Large intestine (tissue), 3 donors: Measurements from ENCODE around the gene KRTAP5-8. TPM values are rescaled to one million over a fixed set of nuclear protein-coding genes. Genes with fewer than 3 reads are reported as not detected.
"Not testable (repeated sequence)": the region's sequence is repeated elsewhere in the genome, so short reads cannot be mapped to it uniquely, and the experiment has no call there.

Experiments used
- DNase-seq, 2 donors: peaks; one replicate each; pipeline versions ENCODE4 v3.0.0 to v3.0.0-alpha.2; 2013
- H3K27ac ChIP-seq: one replicate; pipeline ENCODE4 v1.5.1; 2013; ENCODE audit warnings: low read length
- H3K27me3 ChIP-seq: 2 replicates; pipeline ENCODE4 v1.6.1; 2013; ENCODE audit warnings: low read length; ENCODE audit not compliant: control insufficient read depth, insufficient read depth
- H3K36me3 ChIP-seq: 2 replicates; pipeline ENCODE4 v1.6.1; 2013; ENCODE audit warnings: low read length; ENCODE audit not compliant: control insufficient read depth, insufficient read depth
- H3K4me1 ChIP-seq: one replicate; pipeline ENCODE4 v1.6.1; 2013; ENCODE audit warnings: low read length; ENCODE audit not compliant: control insufficient read depth, insufficient read depth
- H3K4me3 ChIP-seq: one replicate; pipeline ENCODE4 v1.5.1; 2013; ENCODE audit warnings: low read length
- H3K9me3 ChIP-seq: one replicate; pipeline ENCODE4 v1.6.1; 2013; ENCODE audit warnings: mild to moderate bottlenecking, low read depth, low read length, moderate library complexity; ENCODE audit not compliant: control insufficient read depth
- WGBS: methylation state at CpG from one replicate; pipeline ENCODE4 v1.1.5; 2013; ENCODE audit warnings: low lambda C conversion rate; ENCODE audit not compliant: insufficient coverage; 5-methylcytosine and 5-hydroxymethylcytosine counted together
- polyA plus RNA-seq: library from polyadenylated mRNA; unstranded; fragments of 120-200 nt; gene quantifications from one replicate; pipeline ENCODE4 v1.2.1, GENCODE V29; 2013

KRTAP5-8 gene
- polyA plus RNA-seq, 1 donor = 0.09 TPM

DNA sequence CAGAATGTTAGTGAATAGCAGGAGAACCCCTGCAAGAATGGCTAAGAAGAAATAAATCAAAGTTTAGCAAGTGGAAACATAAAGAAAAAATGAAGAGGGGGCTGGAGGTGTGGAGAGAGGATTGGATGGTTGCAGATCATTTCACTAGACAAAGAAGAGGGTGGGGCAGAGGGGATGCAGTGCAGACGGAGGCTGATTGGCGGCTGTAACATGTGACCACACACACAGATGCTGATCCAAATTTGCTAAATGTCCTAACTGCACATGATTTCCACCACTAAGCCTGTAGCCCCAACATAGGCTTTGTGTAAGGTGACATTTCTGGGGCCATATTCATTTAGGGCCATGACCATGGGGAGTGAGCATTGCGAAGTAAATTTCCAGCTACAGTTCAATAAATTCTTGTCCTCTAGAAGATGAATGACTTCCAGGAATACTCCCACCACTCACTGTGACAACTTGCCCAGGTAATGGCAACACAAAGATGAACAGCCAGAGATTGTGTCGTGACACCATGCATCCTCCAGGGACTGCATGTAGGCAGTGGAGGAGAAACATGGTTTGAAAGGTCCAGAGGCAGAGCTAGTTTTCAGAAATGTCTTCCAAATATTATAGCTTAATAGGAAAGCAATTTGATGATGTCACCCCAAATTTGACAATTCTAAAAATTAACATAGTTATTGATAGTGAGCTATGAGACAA is 38.0 kb downstream of the KRTAP5-8 start:
- Histone ChIP-seq H3K4me1 (peaks cover 2% of the 10 kb centered on the region), H3K36me3 (no peaks in the 10 kb centered on the region), H3K9me3 (no peaks in the 10 kb centered on the region), H3K4me3 (no peak overlapping the region), H3K27ac (no peak overlapping the region), H3K27me3 (no peaks in the 10 kb centered on the region)
- no peak for DNase-seq
- WGBS = no CpG with 5 or more reads among the region's 4 CpGs

DNA sequence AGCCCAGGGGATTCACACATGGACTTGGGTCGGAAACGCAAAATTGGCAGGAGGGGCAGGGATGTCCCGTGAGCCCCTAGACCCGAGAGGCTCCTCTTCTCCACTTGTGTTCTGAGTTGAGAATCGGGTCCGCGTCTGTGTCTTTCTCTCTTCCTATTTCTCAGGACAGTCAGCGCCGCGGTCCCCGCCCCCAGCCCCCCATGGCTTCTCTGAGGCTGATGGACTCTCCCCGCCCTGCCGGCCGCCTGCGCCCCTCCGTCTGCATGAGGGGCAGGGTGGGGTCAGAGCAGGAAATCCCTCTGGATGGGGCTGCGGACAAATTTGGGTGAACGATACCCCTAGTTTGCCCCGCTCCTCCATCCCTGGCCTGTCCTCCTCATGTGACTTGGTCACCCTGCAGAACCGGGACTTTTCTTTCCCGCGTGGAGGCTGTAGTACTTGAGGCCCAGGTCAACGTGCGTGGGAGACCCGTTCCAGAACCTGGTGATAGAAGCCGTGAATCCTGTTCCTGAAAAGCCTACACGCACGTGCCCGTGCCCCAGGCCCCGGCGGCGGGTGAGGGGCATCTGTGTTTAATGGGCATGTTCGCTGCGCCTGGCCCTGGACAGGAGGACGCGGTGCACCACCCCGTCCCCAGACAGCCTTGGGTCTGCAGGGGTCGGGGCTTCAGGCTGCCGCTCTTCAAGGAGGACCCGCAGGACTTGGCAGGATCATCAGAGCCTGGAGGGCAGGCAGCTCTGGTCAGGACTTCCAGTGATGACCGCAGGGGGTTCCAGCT is 39.1 kb downstream of the KRTAP5-8 start:
- not testable (repeated sequence) for DNase-seq, H3K4me1 ChIP-seq, H3K27me3 ChIP-seq, H3K36me3 ChIP-seq, H3K4me3 ChIP-seq, H3K27ac ChIP-seq, H3K9me3 ChIP-seq
- WGBS = no CpG with 5 or more reads among the region's 41 CpGs

DNA sequence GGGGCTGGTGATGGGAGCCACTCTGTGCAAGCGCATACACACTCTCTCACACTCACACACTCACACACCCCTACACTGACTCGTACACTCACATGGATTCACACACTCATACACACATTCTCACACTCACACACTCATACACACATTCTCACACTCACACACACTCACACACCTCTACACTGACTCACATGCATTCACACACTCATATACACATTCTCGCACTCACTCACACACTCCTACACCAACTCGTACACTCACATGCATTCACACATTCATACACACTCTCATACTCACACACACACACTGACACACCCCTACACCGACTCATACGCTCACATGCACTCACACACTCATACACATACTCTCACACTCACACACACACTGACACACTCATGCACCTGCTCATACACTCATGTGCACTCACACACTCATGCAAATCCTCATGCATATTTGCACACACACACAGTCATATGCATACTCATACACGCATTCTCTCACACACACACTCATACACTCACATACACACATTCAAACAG is 39.7 kb downstream of the KRTAP5-8 start:
- Histone ChIP-seq H3K27ac (no peak overlapping the region), H3K4me3 (no peak overlapping the region)
- 100% methylated on average over 5 of the region's 7 CpGs for WGBS

DNA sequence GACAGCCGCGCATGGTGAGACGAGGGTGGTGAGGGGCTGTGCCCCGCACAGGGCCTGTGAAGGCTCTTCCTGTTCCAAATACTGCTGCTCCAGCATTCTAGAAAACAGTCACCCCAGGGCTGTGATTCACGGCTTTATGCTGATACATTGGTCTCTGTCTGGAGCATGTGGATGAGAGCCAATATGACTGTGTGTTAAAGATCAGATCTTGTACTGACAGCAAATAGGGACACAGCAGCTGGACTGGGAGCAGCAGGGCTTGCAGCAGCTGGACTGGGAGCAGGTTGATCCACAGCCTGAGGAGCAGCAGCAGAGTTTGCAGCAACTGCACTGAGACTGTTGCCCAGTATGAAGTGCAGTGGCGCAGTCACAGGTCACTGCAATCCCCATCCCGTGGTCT is 41.7 kb downstream of the KRTAP5-8 start:
- WGBS = no CpG with 5 or more reads among the region's 7 CpGs
- not testable (repeated sequence) for H3K9me3 ChIP-seq, H3K36me3 ChIP-seq, H3K27ac ChIP-seq, DNase-seq, H3K27me3 ChIP-seq, H3K4me3 ChIP-seq, H3K4me1 ChIP-seq

More for the DNA sequence above, 39.7 kb downstream of the KRTAP5-8 start:
- Histone ChIP-seq H3K36me3 (no peaks in the 10 kb centered on the region), H3K4me1 (no peaks in the 10 kb centered on the region), H3K9me3 (no peaks in the 10 kb centered on the region), H3K27me3 (no peaks in the 10 kb centered on the region)
- DNase-seq = no peak

DNA sequence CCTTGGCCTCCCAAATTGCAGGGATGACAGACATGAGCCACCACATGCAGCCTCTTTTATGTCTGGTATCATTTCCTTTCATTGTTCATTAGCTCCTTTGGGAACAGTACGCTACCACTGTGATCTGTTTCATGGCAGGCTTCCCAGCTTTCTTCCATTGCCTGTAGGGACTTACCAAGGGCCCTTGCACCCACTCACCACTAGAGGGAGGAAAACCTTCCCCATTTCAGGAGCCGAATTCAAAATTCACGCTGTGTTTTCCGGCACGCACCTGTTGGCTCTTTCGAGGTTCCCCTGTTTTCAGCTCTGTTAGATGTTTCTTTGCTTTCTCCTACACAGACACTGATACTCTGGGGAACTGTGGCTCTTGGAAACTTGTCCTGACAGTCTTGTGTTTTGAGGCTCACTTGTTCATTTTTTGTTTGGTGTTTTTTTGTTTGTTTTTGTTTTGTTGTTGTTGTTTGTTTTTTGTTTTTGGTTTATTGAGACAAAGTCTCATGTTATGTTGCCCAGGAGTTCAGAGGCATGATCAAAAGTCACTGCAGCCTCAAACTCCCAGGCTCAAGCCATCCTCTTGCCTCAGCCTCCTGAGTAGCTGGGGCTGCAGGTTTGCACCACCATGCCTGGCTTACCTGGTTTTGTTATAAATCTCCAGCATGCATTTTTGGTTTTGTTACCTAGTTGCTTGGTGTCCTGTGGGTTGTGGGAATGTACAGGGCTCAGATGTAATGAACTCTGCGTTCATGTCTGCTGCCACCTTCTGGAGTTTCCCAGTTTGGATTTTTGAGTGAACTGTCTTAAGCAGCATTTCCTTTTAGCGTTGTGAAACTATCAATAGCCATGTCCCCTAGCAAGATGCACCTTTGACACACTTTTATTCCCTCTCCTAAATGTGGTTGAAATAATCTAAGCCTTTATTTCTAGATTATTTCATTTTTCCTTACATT is 42.5 kb downstream of the KRTAP5-8 start:
- Histone ChIP-seq H3K27ac (no peak overlapping the region), H3K4me1 (no peaks in the 10 kb centered on the region), H3K36me3 (no peaks in the 10 kb centered on the region), H3K4me3 (no peak overlapping the region), H3K27me3 (no peaks in the 10 kb centered on the region), H3K9me3 (no peaks in the 10 kb centered on the region)
- 16% methylated on average over 6 of the region's 8 CpGs for WGBS
- peak; percentile 37 to 40 for DNase-seq

DNA sequence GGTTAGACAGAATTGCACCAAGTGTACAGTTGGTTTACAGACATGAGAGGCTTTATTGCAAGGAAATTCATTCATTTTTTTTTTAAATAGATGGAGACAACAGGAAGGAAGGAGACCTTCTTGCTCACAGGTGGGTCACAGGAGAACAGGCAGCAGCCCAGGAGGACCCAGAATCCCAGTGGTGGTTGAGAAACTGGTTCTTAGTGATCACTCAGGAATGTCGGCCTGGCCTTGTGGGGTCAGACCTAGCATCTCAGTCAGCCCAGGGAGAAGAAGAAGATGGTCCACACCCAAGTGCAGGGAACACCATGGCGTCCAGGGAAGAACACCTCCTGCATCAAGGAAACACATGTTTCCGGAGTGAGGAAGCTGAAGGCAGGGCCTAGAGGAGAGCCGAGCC is 44.0 kb downstream of the KRTAP5-8 start:
- Histone ChIP-seq H3K4me3 (no peak overlapping the region), H3K9me3 (no peaks in the 10 kb centered on the region), H3K4me1 (no peaks in the 10 kb centered on the region), H3K27me3 (no peaks in the 10 kb centered on the region), H3K36me3 (no peaks in the 10 kb centered on the region), H3K27ac (no peak overlapping the region)
- no CpG with 5 or more reads among the region's 4 CpGs for WGBS
- no peak for DNase-seq

DNA sequence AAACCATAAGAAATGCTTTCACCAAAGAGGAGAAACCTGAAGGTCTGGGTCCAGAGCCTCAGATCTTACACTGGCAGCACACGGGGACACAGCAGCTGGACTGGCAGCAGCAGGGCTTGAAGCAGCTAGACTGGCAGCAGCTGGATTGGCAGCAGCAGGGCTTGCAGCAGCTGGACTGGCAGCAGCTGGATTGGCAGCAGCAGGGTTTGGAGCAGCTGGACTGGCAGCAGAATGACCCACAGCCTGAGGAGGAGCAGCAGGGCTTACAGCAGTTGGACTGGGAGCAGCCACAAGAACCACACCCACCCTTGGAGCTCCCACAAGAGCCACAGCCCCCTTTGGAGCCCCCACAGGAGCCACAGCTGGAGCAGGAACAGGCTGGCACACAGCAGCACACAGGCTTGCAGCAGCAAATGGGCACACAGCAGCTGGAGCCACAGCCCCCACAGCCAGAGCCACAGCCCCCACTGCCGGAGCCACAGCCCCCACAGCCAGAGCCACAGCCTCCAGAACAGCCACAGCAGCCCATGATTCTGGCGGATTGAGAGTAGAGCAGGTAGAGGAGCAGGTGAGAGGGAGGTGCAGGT is 44.6 kb downstream of the KRTAP5-8 start, which contains the start of gene KRTAP5-11:
Gene KRTAP5-11, minus strand, starts transcription at position 567 of the 587 bp plus-strand sequence. Its CDS starts 38 bp downstream, at position 529.
- no peaks in the 10 kb centered on the region for H3K9me3 ChIP-seq
- H3K27ac ChIP-seq = no peak within 1 kb of the TSS
- no peak within 1 kb of the TSS for H3K4me3 ChIP-seq
- H3K27me3 ChIP-seq = no peaks in the 10 kb centered on the region
- no peak for DNase-seq
- H3K36me3 ChIP-seq = no peaks in the 10 kb centered on the region
- no peaks in the 10 kb centered on the region for H3K4me1 ChIP-seq
- no CpG with 5 or more reads among the region's 3 CpGs for WGBS

DNA sequence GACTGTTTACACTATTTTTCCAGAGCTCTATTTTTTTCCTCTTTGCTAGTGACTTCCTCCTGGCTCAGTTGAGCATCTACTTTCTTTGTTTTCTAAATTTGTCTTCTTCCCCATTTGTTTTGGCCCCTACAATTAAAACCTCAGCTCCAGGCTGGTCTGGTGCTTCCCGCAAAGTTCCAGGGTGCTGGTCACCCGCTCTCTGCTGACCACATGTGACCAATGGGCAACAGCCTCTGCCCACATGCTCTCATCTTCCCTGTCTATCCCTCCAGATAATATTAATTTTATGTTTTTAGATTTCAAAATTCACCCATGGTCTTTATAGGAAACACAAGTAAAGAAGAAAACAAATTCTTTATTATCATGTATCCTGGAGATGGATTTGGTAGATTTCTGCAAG is 45.1 kb downstream of the KRTAP5-8 start:
- not testable (repeated sequence) for DNase-seq, H3K36me3 ChIP-seq, H3K27ac ChIP-seq, H3K9me3 ChIP-seq, H3K4me1 ChIP-seq, H3K27me3 ChIP-seq, H3K4me3 ChIP-seq
- 100% methylated on average over 1 of the region's 2 CpGs for WGBS

DNA sequence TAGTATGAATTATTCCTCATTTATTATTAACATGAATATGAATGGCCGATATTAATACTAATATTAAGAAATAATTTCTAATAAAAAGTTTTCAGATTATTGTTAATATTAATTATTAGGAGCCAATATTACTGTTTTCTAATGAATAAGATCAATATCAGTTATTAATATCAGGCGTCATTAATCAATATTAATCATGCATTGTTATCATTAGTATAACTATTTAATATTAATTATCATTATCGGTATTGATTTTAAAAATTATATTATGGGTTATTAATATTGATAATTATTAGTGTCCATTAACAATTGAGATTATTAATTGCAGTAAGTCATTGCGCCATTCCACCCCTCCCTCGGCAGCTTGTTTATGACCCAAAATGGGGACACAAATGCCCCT is 47.8 kb downstream of the KRTAP5-8 start:
- H3K4me1 ChIP-seq, DNase-seq, H3K36me3 ChIP-seq, H3K27ac ChIP-seq, H3K27me3 ChIP-seq, H3K4me3 ChIP-seq, H3K9me3 ChIP-seq: not testable (repeated sequence)
- WGBS = 100% methylated on average over 2 of the region's 5 CpGs

DNA sequence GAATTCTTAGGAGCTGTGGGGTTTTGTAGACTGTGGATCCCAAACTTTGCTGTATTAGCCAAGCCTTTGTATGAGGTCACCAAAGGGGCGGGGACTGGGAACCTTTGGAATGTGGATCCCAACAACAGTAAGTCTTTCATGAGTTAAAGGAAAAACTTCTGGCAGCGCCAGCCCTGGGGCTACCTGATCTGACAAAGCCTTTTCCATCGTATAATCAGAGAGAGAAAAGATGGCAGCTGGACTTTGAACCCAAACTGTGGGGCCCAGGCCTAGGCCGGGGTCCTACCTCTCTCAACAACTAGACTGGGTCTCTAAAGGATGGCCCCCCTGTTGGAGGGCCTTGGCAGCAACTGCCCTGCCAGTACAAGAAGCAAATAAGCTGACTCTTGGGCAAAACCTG is 50.5 kb downstream of the KRTAP5-8 start:
- not testable (repeated sequence) for H3K4me1 ChIP-seq, H3K27me3 ChIP-seq, H3K9me3 ChIP-seq, H3K4me3 ChIP-seq, H3K36me3 ChIP-seq
- H3K27ac ChIP-seq = peak overlapping the region; percentile 66
- WGBS = no CpG with 5 or more reads among the region's 4 CpGs
- DNase-seq = peak; percentile 67 to 83
